Suprapubic skin (tissue), 4 donors: ENCODE data around the gene MALAT1. TPM values are rescaled to one million over a fixed set of nuclear protein-coding genes. Genes with fewer than 3 reads are reported as not detected.

ENCODE experiments used
- DNase-seq, 2 donors: peaks; one replicate each; pipeline ENCODE4 v3.0.0-alpha.2; 2019; ENCODE audit warnings: low spot score in 2 of 2
- H3K27ac ChIP-seq: fragments of 200-600 bp; sonication (generic); one replicate; pipeline ENCODE4 v1.5.1; 2019
- H3K27me3 ChIP-seq: fragments of 200-600 bp; sonication (generic); one replicate; pipeline ENCODE4 v1.5.1; 2019
- H3K36me3 ChIP-seq: fragments of 200-600 bp; sonication (generic); one replicate; pipeline ENCODE4 v1.5.1; 2019
- H3K4me1 ChIP-seq: fragments of 200-600 bp; sonication (generic); one replicate; pipeline ENCODE4 v1.5.1; 2019
- H3K4me3 ChIP-seq: fragments of 200-600 bp; sonication (generic); one replicate; pipeline ENCODE4 v1.5.1; 2019; ENCODE audit warnings: mild to moderate bottlenecking
- H3K9me3 ChIP-seq: fragments of 200-600 bp; sonication (generic); one replicate; pipeline ENCODE4 v1.5.1; 2019
- CTCF ChIP-seq, 2 donors: fragments of 200-600 bp in 1 of 2; fragments of 450-650 bp in 1 of 2; sonication (generic) in 1 of 2; IDR thresholded peaks; one replicate each; pipeline ENCODE4 v1.5.1; 2016 to 2019; ENCODE audit warnings: antibody characterized with exemption in 2 of 2, mild to moderate bottlenecking in 1 of 2, moderate library complexity in 1 of 2
- EP300 ChIP-seq: sonication (generic); formaldehyde crosslinking; IDR thresholded peaks from one replicate; pipeline ENCODE4 v1.6.1; 2017; ENCODE audit warnings: antibody characterized with exemption
- POLR2A ChIP-seq, 2 donors: fragments of 450-650 bp; IDR thresholded peaks; one replicate each; pipeline ENCODE4 v1.6.1; 2017; ENCODE audit warnings: antibody characterized with exemption in 2 of 2, mild to moderate bottlenecking in 2 of 2, moderate library complexity in 2 of 2
- POLR2AphosphoS5 ChIP-seq, 3 donors: sonication (generic); formaldehyde crosslinking; IDR thresholded peaks; one replicate each; pipeline ENCODE4 v1.6.1; 2017; ENCODE audit warnings: antibody characterized with exemption in 3 of 3
- WGBS: methylation state at CpG from one replicate; pipeline ENCODE4 v1.1.5; 2018; 5-methylcytosine and 5-hydroxymethylcytosine counted together
- total RNA-seq, 4 donors: library from RNA; depleted of rRNA; stranded (reverse); fragments of >200 nt; gene quantifications; one replicate each; pipeline ENCODE4 v1.1.0, GENCODE V29; 2016

Gene MALAT1
- total RNA-seq, 4 donors from 2014 or later = 10,207 to 42,728 (median 11,538) TPM

- H3K27me3 ChIP-seq = no peaks in the 10 kb centered on the region
- H3K36me3 ChIP-seq = peaks cover 49% of the 10 kb centered on the region
- TF ChIP-seq EP300 = no peak
- TF ChIP-seq POLR2A (IDR thresholded peaks at IDR 0.05) = peak in 1 of 2 donors; percentile 14
- peak in 1 of 3 donors; percentile 50 for TF ChIP-seq POLR2AphosphoS5 (IDR thresholded peaks at IDR 0.05)
- no peaks in the 10 kb centered on the region for H3K9me3 ChIP-seq
- DNase-seq = peak in 1 of 2 donors; percentile 34
- H3K4me1 ChIP-seq = peaks cover 36% of the 10 kb centered on the region
- H3K4me3 ChIP-seq = peak overlapping the region; percentile 66
- 0% methylated on average over 3 of the region's 3 CpGs for WGBS
- H3K27ac ChIP-seq = peak overlapping the region; percentile 99
Measured at GRCh38 chr11:65501472-65502273, 2.8 kb downstream of the MALAT1 start.

- Histone ChIP-seq H3K4me3 (peak overlapping the region; percentile 66), H3K27me3 (no peaks in the 10 kb centered on the region), H3K9me3 (no peaks in the 10 kb centered on the region), H3K4me1 (peaks cover 36% of the 10 kb centered on the region), H3K27ac (peak overlapping the region; percentile 99), H3K36me3 (peaks cover 49% of the 10 kb centered on the region)
- TF ChIP-seq CTCF (IDR thresholded peaks at IDR 0.05) (no peak), EP300 (no peak), POLR2AphosphoS5 (IDR thresholded peaks at IDR 0.05) (no peak), POLR2A (IDR thresholded peaks at IDR 0.05) (no peak)
- no peak for DNase-seq
Measured at GRCh38 chr11:65502274-65502554, 3.4 kb downstream of the MALAT1 start.

DNA sequence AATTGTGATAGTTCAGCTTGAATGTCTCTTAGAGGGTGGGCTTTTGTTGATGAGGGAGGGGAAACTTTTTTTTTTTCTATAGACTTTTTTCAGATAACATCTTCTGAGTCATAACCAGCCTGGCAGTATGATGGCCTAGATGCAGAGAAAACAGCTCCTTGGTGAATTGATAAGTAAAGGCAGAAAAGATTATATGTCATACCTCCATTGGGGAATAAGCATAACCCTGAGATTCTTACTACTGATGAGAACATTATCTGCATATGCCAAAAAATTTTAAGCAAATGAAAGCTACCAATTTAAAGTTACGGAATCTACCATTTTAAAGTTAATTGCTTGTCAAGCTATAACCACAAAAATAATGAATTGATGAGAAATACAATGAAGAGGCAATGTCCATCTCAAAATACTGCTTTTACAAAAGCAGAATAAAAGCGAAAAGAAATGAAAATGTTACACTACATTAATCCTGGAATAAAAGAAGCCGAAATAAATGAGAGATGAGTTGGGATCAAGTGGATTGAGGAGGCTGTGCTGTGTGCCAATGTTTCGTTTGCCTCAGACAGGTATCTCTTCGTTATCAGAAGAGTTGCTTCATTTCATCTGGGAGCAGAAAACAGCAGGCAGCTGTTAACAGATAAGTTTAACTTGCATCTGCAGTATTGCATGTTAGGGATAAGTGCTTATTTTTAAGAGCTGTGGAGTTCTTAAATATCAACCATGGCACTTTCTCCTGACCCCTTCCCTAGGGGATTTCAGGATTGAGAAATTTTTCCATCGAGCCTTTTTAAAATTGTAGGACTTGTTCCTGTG lies 3.9 kb downstream of the MALAT1 start:
- Histone ChIP-seq H3K4me3 (peak overlapping the region; percentile 66), H3K36me3 (peaks cover 49% of the 10 kb centered on the region), H3K27ac (peak overlapping the region; percentile 99), H3K27me3 (no peaks in the 10 kb centered on the region), H3K9me3 (no peaks in the 10 kb centered on the region), H3K4me1 (peaks cover 41% of the 10 kb centered on the region)
- 0% methylated on average over 6 of the region's 6 CpGs for WGBS
- no peak for DNase-seq
- TF ChIP-seq POLR2AphosphoS5 (IDR thresholded peaks at IDR 0.05) (peak in 1 of 3 donors; percentile 30), POLR2A (IDR thresholded peaks at IDR 0.05) (peak in 1 of 2 donors; percentile 11), EP300 (no peak), CTCF (IDR thresholded peaks at IDR 0.05) (no peak)

GRCh38 chr11:65503368-65503948 lies 4.6 kb downstream of the MALAT1 start:
- peaks cover 49% of the 10 kb centered on the region for H3K36me3 ChIP-seq
- H3K27ac ChIP-seq = peak overlapping the region; percentile 44
- peaks cover 45% of the 10 kb centered on the region for H3K4me1 ChIP-seq
- H3K27me3 ChIP-seq = no peaks in the 10 kb centered on the region
- TF ChIP-seq POLR2A (IDR thresholded peaks at IDR 0.05) (peak in 1 of 2 donors; percentile 9), CTCF (IDR thresholded peaks at IDR 0.05) (no peak)
- H3K4me3 ChIP-seq = peak overlapping the region; percentile 66
- WGBS = 0% methylated on average over 3 of the region's 3 CpGs
- H3K9me3 ChIP-seq = no peaks in the 10 kb centered on the region
- no peak for DNase-seq

DNA sequence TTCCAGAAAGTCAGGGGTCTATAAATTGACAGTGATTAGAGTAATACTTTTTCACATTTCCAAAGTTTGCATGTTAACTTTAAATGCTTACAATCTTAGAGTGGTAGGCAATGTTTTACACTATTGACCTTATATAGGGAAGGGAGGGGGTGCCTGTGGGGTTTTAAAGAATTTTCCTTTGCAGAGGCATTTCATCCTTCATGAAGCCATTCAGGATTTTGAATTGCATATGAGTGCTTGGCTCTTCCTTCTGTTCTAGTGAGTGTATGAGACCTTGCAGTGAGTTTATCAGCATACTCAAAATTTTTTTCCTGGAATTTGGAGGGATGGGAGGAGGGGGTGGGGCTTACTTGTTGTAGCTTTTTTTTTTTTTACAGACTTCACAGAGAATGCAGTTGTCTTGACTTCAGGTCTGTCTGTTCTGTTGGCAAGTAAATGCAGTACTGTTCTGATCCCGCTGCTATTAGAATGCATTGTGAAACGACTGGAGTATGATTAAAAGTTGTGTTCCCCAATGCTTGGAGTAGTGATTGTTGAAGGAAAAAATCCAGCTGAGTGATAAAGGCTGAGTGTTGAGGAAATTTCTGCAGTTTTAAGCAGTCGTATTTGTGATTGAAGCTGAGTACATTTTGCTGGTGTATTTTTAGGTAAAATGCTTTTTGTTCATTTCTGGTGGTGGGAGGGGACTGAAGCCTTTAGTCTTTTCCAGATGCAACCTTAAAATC lies 5.3 kb downstream of the MALAT1 start:
- under 1% methylated on average over 3 of the region's 3 CpGs for WGBS
- H3K4me3 ChIP-seq = peak overlapping the region; percentile 66
- H3K4me1 ChIP-seq = peaks cover 50% of the 10 kb centered on the region
- TF ChIP-seq CTCF (IDR thresholded peaks at IDR 0.05) = no peak
- no peak for TF ChIP-seq EP300
- TF ChIP-seq POLR2AphosphoS5 (IDR thresholded peaks at IDR 0.05) = peak in 1 of 3 donors; percentile 32
- TF ChIP-seq POLR2A (IDR thresholded peaks at IDR 0.05) = peak; percentile 7 to 8
- no peaks in the 10 kb centered on the region for H3K27me3 ChIP-seq
- H3K9me3 ChIP-seq = no peaks in the 10 kb centered on the region
- peak overlapping the region; percentile 88 for H3K27ac ChIP-seq
- H3K36me3 ChIP-seq = peaks cover 49% of the 10 kb centered on the region
- no peak for DNase-seq
